Stimulated activated CD4-positive, alpha-beta T cell treated with anti-CD3 and anti-CD28 coated beads, Interleukin-12 subunit alpha, Interleukin-12 subunit beta, amount 100 ng/mL, for 4 hours (primary cell): ENCODE measurements around the gene AP5B1.
"Not testable (repeated sequence)": the region's sequence is repeated elsewhere in the genome, so short reads cannot be mapped to it uniquely, and the experiment has no call there.

ENCODE experiments used
- DNase-seq: peaks from one replicate; pipeline ENCODE4 v3.0.0-alpha.2; 2020

AP5B1 gene

GRCh38 chr11:65762816-65763215, 18.0 kb downstream of the AP5B1 start:
- DNase-seq: not testable (repeated sequence)

- DNase-seq: not testable (repeated sequence)
These were observed 18.6 kb downstream of the AP5B1 start for GRCh38 chr11:65762169-65762568.

GRCh38 chr11:65745049-65745448, 35.7 kb downstream of the AP5B1 start:
- no peak for DNase-seq

GRCh38 chr11:65744699-65745042, 36.1 kb downstream of the AP5B1 start:
- DNase-seq: no peak

- no peak for DNase-seq
These were observed 36.6 kb downstream of the AP5B1 start for GRCh38 chr11:65744026-65744698.

- DNase-seq: no peak
These were observed 37.1 kb downstream of the AP5B1 start for GRCh38 chr11:65743681-65744025.

- DNase-seq: no peak
These were observed 38.4 kb downstream of the AP5B1 start for GRCh38 chr11:65742353-65742752.

- no peak for DNase-seq
These were observed 39.6 kb downstream of the AP5B1 start for GRCh38 chr11:65741185-65741584.

GRCh38 chr11:65739022-65739421, 41.8 kb downstream of the AP5B1 start:
- DNase-seq: no peak

- DNase-seq: no peak
These were observed 44.0 kb downstream of the AP5B1 start for GRCh38 chr11:65736810-65737209.

GRCh38 chr11:65735111-65735510, 45.7 kb downstream of the AP5B1 start:
- not testable (repeated sequence) for DNase-seq

GRCh38 chr11:65730461-65730860, 50.3 kb downstream of the AP5B1 start:
- DNase-seq: no peak

- no peak for DNase-seq
These were observed 52.9 kb downstream of the AP5B1 start for GRCh38 chr11:65727865-65728264.

GRCh38 chr11:65726660-65727059, 54.1 kb downstream of the AP5B1 start:
- DNase-seq: no peak
